ENCODE measurements around the gene MTMR3.

GRCh38 chr22:29890760-29891159 is 7.8 kb downstream of the MTMR3 start:
- TF ChIP-seq CTCF (IDR thresholded peaks at IDR 0.05) (no peak), EZH2 (IDR thresholded peaks at IDR 0.05; ENCODE audit: borderline replicate concordance, insufficient read depth, low read depth, low read length, poor library complexity, severe bottlenecking) (no peak)
